KMS-11 (cell line): ENCODE data around the gene COL18A1.
"Not testable (repeated sequence)": the region's sequence is repeated elsewhere in the genome, so short reads cannot be mapped to it uniquely, and the experiment has no call there.

Source experiments
- H2AFZ ChIP-seq: fragments of 200-600 bp; sonication (generic); 2 replicates; pipeline ENCODE4 v1.6.1; 2016; ENCODE audit warnings: antibody characterized with exemption, mixed run types, low read depth
- H3K27ac ChIP-seq: fragments of 200-600 bp; sonication (generic); 2 replicates; pipeline ENCODE4 v1.6.1; 2016; ENCODE audit warnings: mild to moderate bottlenecking, mixed run types
- H3K27me3 ChIP-seq: fragments of 200-600 bp; sonication (generic); 2 replicates; pipeline ENCODE4 v1.6.1; 2017; ENCODE audit warnings: mild to moderate bottlenecking, low read depth, mixed run types, moderate library complexity; ENCODE audit not compliant: insufficient read depth
- H3K36me3 ChIP-seq: fragments of 200-600 bp; sonication (generic); 2 replicates; pipeline ENCODE4 v1.6.1; 2017; ENCODE audit warnings: mild to moderate bottlenecking, mixed run types; ENCODE audit not compliant: insufficient read depth
- H3K4me1 ChIP-seq: fragments of 200-600 bp; sonication (generic); 2 replicates; pipeline ENCODE4 v1.6.1; 2016; ENCODE audit warnings: mild to moderate bottlenecking, low read depth, mixed run types; ENCODE audit not compliant: poor library complexity, severe bottlenecking
- H3K4me2 ChIP-seq: fragments of 200-600 bp; sonication (generic); 2 replicates; pipeline ENCODE4 v1.7.0; 2016; ENCODE audit warnings: mild to moderate bottlenecking, mixed run types
- H3K4me3 ChIP-seq: fragments of 200-600 bp; sonication (generic); IDR thresholded peaks from 2 replicates; pipeline ENCODE4 v1.6.1; 2017; ENCODE audit warnings: low read depth, low read length, mixed read lengths; ENCODE audit not compliant: insufficient read depth
- H3K79me2 ChIP-seq: fragments of 200-600 bp; sonication (generic); 2 replicates; pipeline ENCODE4 v1.6.1; 2016; ENCODE audit warnings: low read depth, mixed run types; ENCODE audit not compliant: insufficient read depth
- H3K9ac ChIP-seq: fragments of 200-600 bp; sonication (generic); 2 replicates; pipeline ENCODE4 v1.6.1; 2016; ENCODE audit warnings: mild to moderate bottlenecking, mixed run types
- H4K20me1 ChIP-seq: fragments of 200-600 bp; sonication (generic); 2 replicates; pipeline ENCODE4 v1.6.1; 2016; ENCODE audit warnings: mild to moderate bottlenecking, mixed run types; ENCODE audit not compliant: insufficient read depth
- TF ChIP-seq, protein P1 (sequence below): fragments of 200-600 bp; sonication (generic); conservative IDR thresholded peaks from 2 replicates; pipeline ENCODE4 v1.6.1; 2017; ENCODE audit warnings: low read depth, mild to moderate bottlenecking, antibody characterized with exemption, low read length, moderate library complexity, mixed read lengths

Gene COL18A1

DNA sequence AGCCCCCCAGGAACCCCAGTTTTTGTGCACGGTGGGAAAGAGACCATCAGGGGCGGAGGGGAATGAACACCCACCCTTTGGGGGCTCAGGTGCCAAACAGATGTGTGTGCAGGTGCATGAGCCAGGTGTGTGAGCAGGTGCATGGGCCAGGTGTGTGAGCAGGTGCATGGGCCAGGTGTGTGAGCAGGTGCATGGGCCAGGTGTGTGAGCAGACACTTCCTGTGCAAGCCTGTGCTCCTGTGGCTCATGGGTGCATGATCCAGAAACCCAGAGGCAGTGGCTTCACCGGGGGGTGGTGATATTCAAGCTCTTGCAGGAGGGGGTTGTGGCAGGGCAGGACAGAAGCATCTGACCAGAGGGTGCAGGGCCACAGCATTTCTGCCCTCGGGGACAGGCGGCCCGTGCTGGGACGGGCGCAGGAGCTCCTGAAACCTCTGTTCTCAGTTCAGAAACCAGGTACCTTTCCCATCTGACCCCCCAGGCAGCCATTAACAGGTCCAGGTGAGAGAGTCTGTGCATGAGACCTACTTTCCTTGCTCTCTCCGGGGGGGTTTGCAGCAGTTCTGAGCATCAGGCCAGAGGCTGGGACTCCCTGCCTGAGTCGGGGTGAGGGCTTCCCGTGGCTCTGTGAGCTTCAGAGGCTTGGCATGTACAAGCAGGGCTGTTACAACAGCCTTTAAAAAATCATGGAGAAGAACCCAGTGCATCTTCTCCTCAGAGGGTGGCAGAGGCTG, 29.1 kb downstream of the COL18A1 start:
- Histone ChIP-seq H4K20me1 (no peaks in the 10 kb centered on the region), H3K36me3 (no peaks in the 10 kb centered on the region), H2AFZ (no peak overlapping the region), H3K79me2 (no peaks in the 10 kb centered on the region), H3K27me3 (peaks cover 62% of the 10 kb centered on the region), H3K27ac (no peak overlapping the region), H3K4me1 (no peaks in the 10 kb centered on the region), H3K4me3 (no peak overlapping the region), H3K4me2 (no peak overlapping the region), H3K9ac (no peak overlapping the region)
- TF ChIP-seq, protein P1, sequence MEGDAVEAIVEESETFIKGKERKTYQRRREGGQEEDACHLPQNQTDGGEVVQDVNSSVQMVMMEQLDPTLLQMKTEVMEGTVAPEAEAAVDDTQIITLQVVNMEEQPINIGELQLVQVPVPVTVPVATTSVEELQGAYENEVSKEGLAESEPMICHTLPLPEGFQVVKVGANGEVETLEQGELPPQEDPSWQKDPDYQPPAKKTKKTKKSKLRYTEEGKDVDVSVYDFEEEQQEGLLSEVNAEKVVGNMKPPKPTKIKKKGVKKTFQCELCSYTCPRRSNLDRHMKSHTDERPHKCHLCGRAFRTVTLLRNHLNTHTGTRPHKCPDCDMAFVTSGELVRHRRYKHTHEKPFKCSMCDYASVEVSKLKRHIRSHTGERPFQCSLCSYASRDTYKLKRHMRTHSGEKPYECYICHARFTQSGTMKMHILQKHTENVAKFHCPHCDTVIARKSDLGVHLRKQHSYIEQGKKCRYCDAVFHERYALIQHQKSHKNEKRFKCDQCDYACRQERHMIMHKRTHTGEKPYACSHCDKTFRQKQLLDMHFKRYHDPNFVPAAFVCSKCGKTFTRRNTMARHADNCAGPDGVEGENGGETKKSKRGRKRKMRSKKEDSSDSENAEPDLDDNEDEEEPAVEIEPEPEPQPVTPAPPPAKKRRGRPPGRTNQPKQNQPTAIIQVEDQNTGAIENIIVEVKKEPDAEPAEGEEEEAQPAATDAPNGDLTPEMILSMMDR = no peak

- Histone ChIP-seq H3K4me2 (no peak overlapping the region), H3K9ac (no peak overlapping the region), H3K27ac (no peak overlapping the region), H4K20me1 (no peaks in the 10 kb centered on the region), H3K4me1 (no peaks in the 10 kb centered on the region), H3K4me3 (no peak overlapping the region), H2AFZ (no peak overlapping the region), H3K27me3 (peaks cover 57% of the 10 kb centered on the region), H3K79me2 (no peaks in the 10 kb centered on the region), H3K36me3 (no peaks in the 10 kb centered on the region)
- TF ChIP-seq, protein P1 = no peak
These were observed 29.8 kb downstream of the COL18A1 start for GRCh38 chr21:45434645-45435217.

- H3K79me2 ChIP-seq = no peaks in the 10 kb centered on the region
- no peak overlapping the region for H2AFZ ChIP-seq
- TF ChIP-seq, protein P1 = no peak
- H4K20me1 ChIP-seq = no peaks in the 10 kb centered on the region
- no peak overlapping the region for H3K27ac ChIP-seq
- no peak overlapping the region for H3K4me3 ChIP-seq
- H3K36me3 ChIP-seq = no peaks in the 10 kb centered on the region
- no peak overlapping the region for H3K4me2 ChIP-seq
- H3K9ac ChIP-seq = no peak overlapping the region
- peaks cover 52% of the 10 kb centered on the region for H3K27me3 ChIP-seq
- H3K4me1 ChIP-seq = no peaks in the 10 kb centered on the region
These were observed 30.5 kb downstream of the COL18A1 start for GRCh38 chr21:45435405-45435981.

- Histone ChIP-seq H3K27me3 (peaks cover 53% of the 10 kb centered on the region), H3K79me2 (no peaks in the 10 kb centered on the region), H3K27ac (no peak overlapping the region), H3K4me3 (no peak overlapping the region), H3K4me2 (no peak overlapping the region), H3K36me3 (no peaks in the 10 kb centered on the region), H3K9ac (no peak overlapping the region), H2AFZ (no peak overlapping the region), H4K20me1 (no peaks in the 10 kb centered on the region), H3K4me1 (no peaks in the 10 kb centered on the region)
- TF ChIP-seq, protein P1 = no peak
These were observed 31.5 kb downstream of the COL18A1 start for GRCh38 chr21:45436351-45437065.

DNA sequence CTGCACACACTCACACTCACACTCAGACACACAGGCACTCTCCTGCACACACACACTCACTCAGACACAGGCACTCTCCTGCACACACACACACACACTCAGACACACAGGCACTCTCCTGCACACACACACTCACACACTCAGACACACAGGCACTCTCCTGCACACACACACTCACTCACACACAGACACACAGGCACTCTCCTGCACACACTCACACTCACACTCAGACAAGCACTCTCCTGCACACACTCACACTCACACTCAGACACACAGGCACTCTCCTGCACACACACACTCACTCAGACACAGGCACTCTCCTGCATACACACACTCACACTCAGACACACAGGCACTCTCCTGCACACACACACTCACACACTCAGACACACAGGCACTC, 32.9 kb downstream of the COL18A1 start:
- not testable (repeated sequence) for H3K4me1 ChIP-seq, H3K36me3 ChIP-seq, H3K4me2 ChIP-seq, H4K20me1 ChIP-seq, H2AFZ ChIP-seq, H3K27ac ChIP-seq, H3K4me3 ChIP-seq, H3K79me2 ChIP-seq, H3K9ac ChIP-seq
- peaks cover 45% of the 10 kb centered on the region for H3K27me3 ChIP-seq
